ENCODE data around the gene ATXN7L2. TPM values are rescaled to one million over a fixed set of nuclear protein-coding genes. Genes with fewer than 3 reads are reported as not detected.
"Not testable (repeated sequence)": the region's sequence is repeated elsewhere in the genome, so short reads cannot be mapped to it uniquely, and the experiment has no call there.

ATXN7L2 gene
- total RNA-seq, 1 donor from 2014 or later, result 5.5 TPM

DNA sequence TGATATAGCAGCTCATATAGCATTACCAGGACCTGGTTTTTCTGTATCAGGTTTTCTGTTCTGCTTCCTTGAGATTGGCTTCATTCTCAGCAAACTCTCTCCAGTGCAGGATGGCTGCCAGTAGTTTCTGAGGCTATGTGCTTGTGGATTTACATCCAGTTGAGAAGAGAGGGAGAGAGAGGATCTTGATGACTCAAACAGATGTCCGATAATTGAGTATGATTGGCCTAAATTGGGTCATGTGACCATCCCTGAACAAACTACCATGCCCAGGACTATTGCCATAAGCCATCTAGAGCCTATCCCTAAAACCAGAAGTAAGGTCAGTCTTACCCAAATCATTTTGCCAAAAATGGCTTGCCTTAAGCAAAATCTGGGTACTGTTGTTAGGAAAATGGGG is 39.4 kb upstream of the ATXN7L2 start:
- FAIRE-seq (no peak), DNase-seq (ENCODE audit: low read depth) (no peak)
- Mint-ChIP-seq H3K36me3 (ENCODE audit: low read depth, unreplicated experiment) (no peaks in the 10 kb centered on the region), H3K4me3 (ENCODE audit: unreplicated experiment) (no peak overlapping the region), H3K4me1 (ENCODE audit: low read depth, unreplicated experiment) (no peaks in the 10 kb centered on the region), H3K27me3 (ENCODE audit: low read depth, unreplicated experiment) (peaks cover 8% of the 10 kb centered on the region), H3K9me3 (ENCODE audit: unreplicated experiment) (no peaks in the 10 kb centered on the region), H3K27ac (ENCODE audit: unreplicated experiment) (no peak overlapping the region)
- Histone ChIP-seq H3K27me3 (ENCODE audit: insufficient read depth, low read length) (peaks cover 18% of the 10 kb centered on the region), H3K79me2 (ENCODE audit: insufficient read depth, low read length) (no peaks in the 10 kb centered on the region), H3K4me1 (ENCODE audit: insufficient read depth, low read length) (no peaks in the 10 kb centered on the region), H4K20me1 (ENCODE audit: insufficient read depth, low read length) (no peaks in the 10 kb centered on the region), H3K4me2 (ENCODE audit: low read length) (no peak overlapping the region), H3K9ac (ENCODE audit: low read length) (no peak overlapping the region), H2AFZ (ENCODE audit: low read depth, low read length) (no peak overlapping the region), H3K9me3 (ENCODE audit: insufficient read depth, low read depth, low read length) (no peaks in the 10 kb centered on the region), H3K4me3 (ENCODE audit: insufficient read depth, low read depth, low read length) (no peak overlapping the region), H3K36me3 (ENCODE audit: insufficient read depth, low read length) (no peaks in the 10 kb centered on the region), H3K27ac (ENCODE audit: low read depth, low read length) (no peak overlapping the region)
- TF ChIP-seq EZH2 (IDR thresholded peaks at IDR 0.05; ENCODE audit: insufficient read depth, low read length) (no peak), CTCF (IDR thresholded peaks at IDR 0.05; ENCODE audit: insufficient read depth, low read depth, low read length) (no peak)

DNA sequence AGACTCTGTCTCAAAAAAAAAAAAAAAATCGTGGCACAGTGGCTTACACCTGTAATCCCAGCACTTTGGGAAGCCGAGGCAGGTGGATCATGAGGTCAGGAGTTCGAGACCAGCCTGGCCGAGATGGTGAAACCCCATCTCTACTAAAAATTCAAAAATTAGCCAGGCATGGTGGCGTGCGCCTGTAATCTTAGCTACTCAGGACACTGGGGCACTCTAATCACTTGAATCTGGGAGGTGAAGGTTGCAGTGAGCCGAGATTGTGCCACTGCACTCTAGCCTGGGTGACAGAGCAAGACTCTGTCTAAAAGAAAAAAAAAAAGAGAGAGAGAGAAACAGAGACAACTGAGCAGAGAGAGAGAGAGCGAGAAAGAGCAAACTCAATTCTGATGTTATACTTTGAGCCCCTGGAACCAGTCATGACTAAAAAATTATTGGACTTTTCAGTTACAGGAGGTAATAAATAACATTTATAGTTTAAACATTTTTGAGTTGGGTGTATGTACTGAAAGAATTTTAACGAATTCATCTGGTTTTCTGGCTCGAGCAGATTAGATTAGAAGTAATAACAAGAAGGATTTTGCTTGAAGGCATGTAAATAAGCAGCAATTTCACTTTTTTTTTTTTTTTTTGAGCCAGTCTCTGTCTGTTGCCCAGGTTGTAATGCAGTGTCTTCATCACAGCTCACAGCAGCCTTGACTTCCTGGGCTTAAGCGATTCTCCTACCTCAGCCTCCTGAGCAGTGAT is 37.6 kb upstream of the ATXN7L2 start:
- not testable (repeated sequence) for H3K4me1 Mint-ChIP-seq (ENCODE audit: low read depth, unreplicated experiment); H3K36me3 Mint-ChIP-seq (ENCODE audit: low read depth, unreplicated experiment); H4K20me1 ChIP-seq (ENCODE audit: insufficient read depth, low read length); DNase-seq (ENCODE audit: low read depth); H3K9ac ChIP-seq (ENCODE audit: low read length); H2AFZ ChIP-seq (ENCODE audit: low read depth, low read length); H3K9me3 Mint-ChIP-seq (ENCODE audit: unreplicated experiment); H3K4me3 Mint-ChIP-seq (ENCODE audit: unreplicated experiment); H3K4me1 ChIP-seq (ENCODE audit: insufficient read depth, low read length); H3K9me3 ChIP-seq (ENCODE audit: insufficient read depth, low read depth, low read length); H3K79me2 ChIP-seq (ENCODE audit: insufficient read depth, low read length); H3K4me2 ChIP-seq (ENCODE audit: low read length); H3K36me3 ChIP-seq (ENCODE audit: insufficient read depth, low read length); H3K27ac ChIP-seq (ENCODE audit: low read depth, low read length); H3K27ac Mint-ChIP-seq (ENCODE audit: unreplicated experiment); H3K4me3 ChIP-seq (ENCODE audit: insufficient read depth, low read depth, low read length); FAIRE-seq
- H3K27me3 ChIP-seq (ENCODE audit: insufficient read depth, low read length), result peaks cover 18% of the 10 kb centered on the region
- H3K27me3 Mint-ChIP-seq (ENCODE audit: low read depth, unreplicated experiment), result peaks cover 14% of the 10 kb centered on the region

DNA sequence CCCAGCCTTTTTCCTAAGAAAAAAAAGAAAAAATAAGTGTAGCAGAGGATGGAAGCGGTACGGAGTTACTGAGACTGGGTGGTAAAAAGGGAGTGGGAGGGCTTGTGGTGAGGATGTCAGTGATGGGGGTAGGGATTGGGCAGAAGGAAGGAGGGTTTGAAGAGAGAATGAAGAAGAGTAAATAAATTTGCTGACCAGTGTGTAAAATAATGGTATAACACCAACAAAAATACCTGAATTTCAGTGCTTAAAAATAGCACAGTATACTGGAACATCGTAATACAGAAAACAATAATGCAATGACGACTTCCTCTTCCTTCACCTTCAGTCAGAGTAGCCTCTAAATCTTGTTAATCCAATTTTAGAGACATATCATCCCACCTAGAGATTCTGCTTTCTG is 36.2 kb upstream of the ATXN7L2 start:
- DNase-seq (ENCODE audit: low read depth) (no peak), FAIRE-seq (no peak)
- Mint-ChIP-seq H3K4me1 (ENCODE audit: low read depth, unreplicated experiment) (no peaks in the 10 kb centered on the region), H3K36me3 (ENCODE audit: low read depth, unreplicated experiment) (no peaks in the 10 kb centered on the region), H3K27ac (ENCODE audit: unreplicated experiment) (no peak overlapping the region), H3K27me3 (ENCODE audit: low read depth, unreplicated experiment) (peaks cover 14% of the 10 kb centered on the region), H3K4me3 (ENCODE audit: unreplicated experiment) (no peak overlapping the region), H3K9me3 (ENCODE audit: unreplicated experiment) (peaks cover 9% of the 10 kb centered on the region)
- H3K4me2 ChIP-seq (ENCODE audit: low read length), result no peak overlapping the region
- TF ChIP-seq EZH2 (IDR thresholded peaks at IDR 0.05; ENCODE audit: insufficient read depth, low read length), result no peak
- no peak for TF ChIP-seq CTCF (IDR thresholded peaks at IDR 0.05; ENCODE audit: insufficient read depth, low read depth, low read length)
- peaks cover 18% of the 10 kb centered on the region for H3K27me3 ChIP-seq (ENCODE audit: insufficient read depth, low read length)
- H3K27ac ChIP-seq (ENCODE audit: low read depth, low read length), result no peak overlapping the region
- no peaks in the 10 kb centered on the region for H3K79me2 ChIP-seq (ENCODE audit: insufficient read depth, low read length)
- H2AFZ ChIP-seq (ENCODE audit: low read depth, low read length), result no peak overlapping the region
- H3K4me3 ChIP-seq (ENCODE audit: insufficient read depth, low read depth, low read length), result no peak overlapping the region
- no peaks in the 10 kb centered on the region for H3K9me3 ChIP-seq (ENCODE audit: insufficient read depth, low read depth, low read length)
- H3K4me1 ChIP-seq (ENCODE audit: insufficient read depth, low read length), result no peaks in the 10 kb centered on the region
- H3K36me3 ChIP-seq (ENCODE audit: insufficient read depth, low read length), result no peaks in the 10 kb centered on the region
- H4K20me1 ChIP-seq (ENCODE audit: insufficient read depth, low read length), result no peaks in the 10 kb centered on the region
- no peak overlapping the region for H3K9ac ChIP-seq (ENCODE audit: low read length)
